Left forelimb (tissue), 1 donor: ENCODE data around the gene CARTPT.
A peak's percentile ranks its signal among the peaks of the same experiment; 100 is the strongest.

Source experiments
- DNase-seq: peaks from one replicate; pipeline ENCODE4 v3.0.0-alpha.2; 2018; ENCODE audit warnings: low spot score

CARTPT gene

GRCh38 chr5:71719063-71719964 is at the start of gene CARTPT:
Gene CARTPT, plus strand, starts transcription at chr5:71719275. Its CDS starts 19 bp downstream, at chr5:71719294.
- peak; percentile 71 for DNase-seq

GRCh38 chr5:71677977-71678376 is 41.1 kb upstream of the CARTPT start:
- DNase-seq = no peak

DNA sequence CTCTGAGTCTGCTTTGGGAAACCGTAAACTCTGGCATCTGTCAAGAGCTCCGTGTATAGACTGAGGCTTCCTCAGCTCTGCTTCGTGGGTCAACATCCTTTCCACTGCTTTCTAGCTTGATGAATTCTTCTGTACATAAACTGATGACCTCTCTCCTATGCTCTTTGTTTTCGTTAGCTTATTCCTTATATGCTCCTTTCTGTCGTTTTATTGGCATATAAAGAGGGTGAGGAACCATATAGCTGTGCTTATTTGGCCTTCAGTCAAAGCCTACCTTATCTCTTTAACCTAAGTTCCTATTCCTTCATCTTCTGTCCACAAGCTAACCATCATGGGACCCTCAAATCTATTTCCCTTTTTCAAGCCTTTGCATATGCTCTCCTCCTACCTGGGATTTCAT is 39.4 kb upstream of the CARTPT start:
- no peak for DNase-seq

DNA sequence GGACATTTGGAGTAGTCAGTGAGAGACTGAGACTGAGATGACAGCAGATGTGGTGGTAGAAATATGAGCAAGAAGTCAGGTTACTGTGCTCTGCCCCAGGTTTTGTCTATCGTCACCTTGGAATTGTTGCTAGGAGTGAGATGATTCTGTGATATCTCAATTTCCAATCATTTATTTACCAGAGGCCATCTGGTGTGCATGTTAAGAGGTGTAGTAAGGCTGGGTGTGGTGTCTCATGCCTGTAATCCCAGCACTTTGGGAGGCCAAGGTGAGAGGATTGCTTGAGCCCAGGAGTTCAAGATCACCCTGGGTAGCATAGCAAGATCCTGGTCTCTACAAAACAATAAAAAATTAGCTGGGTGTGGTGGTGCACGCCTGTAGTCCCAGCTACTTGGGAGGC is 38.6 kb upstream of the CARTPT start:
- DNase-seq = no peak

GRCh38 chr5:71681296-71681695 is 37.8 kb upstream of the CARTPT start:
- no peak for DNase-seq

GRCh38 chr5:71684309-71684708 is 34.8 kb upstream of the CARTPT start:
- DNase-seq = no peak

DNA sequence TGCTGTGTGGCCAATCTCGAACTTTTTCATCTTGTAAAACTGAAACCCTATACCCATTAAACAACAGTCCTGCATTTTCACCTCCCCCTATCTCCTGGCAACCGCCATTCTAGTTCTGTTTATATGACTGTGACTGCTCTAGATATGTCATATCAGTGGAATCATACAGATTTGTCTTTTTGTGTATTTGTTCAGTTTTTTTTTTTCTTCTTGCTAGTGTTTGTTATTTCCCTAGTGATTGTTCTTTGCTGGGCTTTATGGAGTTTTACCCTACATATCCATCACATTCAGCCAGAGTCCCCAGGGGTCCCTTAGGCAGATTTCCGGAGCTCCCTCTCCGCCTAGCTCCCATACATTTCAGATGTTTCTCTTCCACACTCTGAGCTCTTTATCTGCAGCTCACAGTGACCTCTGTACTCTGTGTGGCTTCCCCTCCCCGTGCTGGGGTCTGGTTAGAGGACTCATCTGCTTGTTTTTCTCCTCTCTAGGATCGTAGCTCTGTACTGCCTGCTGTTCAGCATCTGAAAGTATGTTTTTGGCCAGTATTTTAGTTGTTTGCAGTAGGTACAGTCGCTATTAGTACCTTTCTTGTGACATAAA is 25.1 kb upstream of the CARTPT start:
- no peak for DNase-seq

DNA sequence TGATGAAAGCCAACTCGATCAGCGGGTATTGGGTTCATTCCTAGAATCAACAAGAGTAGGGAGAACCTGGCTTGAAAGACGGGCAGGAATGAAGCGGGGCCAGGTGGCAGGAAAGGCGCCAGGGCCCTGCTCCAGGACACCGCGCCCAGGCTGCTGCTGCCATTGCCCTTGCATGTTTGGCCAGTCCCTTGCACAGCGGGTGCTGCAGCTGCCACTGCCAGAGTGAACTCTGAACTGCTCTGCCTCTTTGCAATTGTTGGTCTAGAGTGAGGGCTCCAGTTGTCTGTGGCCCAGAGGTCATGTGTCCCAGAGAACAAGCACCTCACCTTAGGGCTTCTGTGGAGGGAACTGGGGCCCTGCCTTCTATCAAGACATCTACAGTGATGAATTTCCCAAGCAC is 24.0 kb upstream of the CARTPT start:
- no peak for DNase-seq

- no peak for DNase-seq
Measured at GRCh38 chr5:71695595-71695994, 23.5 kb upstream of the CARTPT start.

DNA sequence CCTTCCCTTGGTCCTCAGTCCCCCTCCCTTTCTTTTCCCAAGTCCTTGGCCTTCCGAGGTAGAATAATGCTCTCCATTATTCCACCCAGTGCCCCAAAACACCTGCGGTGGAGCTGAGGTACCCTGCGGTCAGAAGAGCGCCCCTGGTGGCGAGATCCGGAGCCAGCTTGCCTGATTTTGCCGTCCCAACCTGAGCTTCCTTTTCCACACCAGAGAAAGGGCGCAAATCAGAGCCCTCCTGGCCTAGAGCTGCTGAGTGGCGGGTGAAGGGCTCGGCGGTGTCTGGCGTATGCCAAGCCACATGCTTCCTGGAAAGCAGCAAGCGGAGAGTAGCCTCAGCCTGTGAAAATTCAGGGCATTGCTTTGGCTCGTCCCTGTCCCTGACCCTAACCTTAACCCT is 21.1 kb upstream of the CARTPT start:
- no peak for DNase-seq

DNA sequence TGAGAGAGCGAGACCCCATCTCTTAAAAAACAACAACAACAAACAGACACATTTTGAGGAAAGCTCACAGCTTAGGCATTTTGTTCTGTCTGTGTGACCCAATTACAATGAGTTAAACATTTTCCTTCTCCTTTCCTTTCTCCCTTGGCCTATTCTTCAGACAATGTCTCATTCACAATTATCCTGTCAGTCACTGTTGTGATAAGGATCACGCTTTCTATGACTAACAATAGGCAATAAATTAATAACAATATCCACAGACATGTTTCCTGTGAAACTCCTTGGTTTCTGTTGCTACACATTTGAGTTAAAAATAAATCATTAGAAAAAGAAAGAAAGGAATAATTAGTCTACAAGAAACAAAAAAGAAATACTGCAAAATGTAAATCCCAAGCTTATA is 19.8 kb upstream of the CARTPT start:
- no peak for DNase-seq

- no peak for DNase-seq
Measured at GRCh38 chr5:71699751-71700150, 19.3 kb upstream of the CARTPT start.

GRCh38 chr5:71700803-71701202 is 18.3 kb upstream of the CARTPT start:
- no peak for DNase-seq

DNA sequence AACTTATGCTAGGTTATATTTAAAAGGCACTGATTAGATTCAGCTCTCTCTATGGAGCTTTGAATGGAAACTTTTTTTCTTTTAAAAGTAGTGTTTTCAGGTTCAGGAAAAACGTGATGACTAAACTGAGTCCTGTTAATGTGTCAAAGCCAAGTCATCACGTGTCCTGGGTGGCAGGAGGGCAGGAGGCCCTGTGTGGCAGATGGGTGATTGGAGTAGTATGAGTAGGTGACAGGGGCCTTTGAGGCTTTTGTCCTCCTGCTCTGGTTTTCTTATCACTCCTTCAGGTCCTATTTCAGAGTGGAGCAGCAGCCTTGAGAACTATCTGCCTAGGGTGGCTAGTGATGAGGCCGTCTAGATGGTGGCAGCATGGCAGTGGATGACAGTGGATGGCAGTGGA is 17.7 kb upstream of the CARTPT start:
- DNase-seq = no peak

- no peak for DNase-seq
Measured at GRCh38 chr5:71703941-71704340, 15.1 kb upstream of the CARTPT start.

- no peak for DNase-seq
Measured at GRCh38 chr5:71705421-71705820, 13.7 kb upstream of the CARTPT start.

GRCh38 chr5:71706906-71707305 is 12.2 kb upstream of the CARTPT start:
- DNase-seq = no peak

- DNase-seq = no peak
Measured at GRCh38 chr5:71711610-71712009, 7.5 kb upstream of the CARTPT start.

- DNase-seq = no peak
Measured at GRCh38 chr5:71714911-71715310, 4.2 kb upstream of the CARTPT start.

DNA sequence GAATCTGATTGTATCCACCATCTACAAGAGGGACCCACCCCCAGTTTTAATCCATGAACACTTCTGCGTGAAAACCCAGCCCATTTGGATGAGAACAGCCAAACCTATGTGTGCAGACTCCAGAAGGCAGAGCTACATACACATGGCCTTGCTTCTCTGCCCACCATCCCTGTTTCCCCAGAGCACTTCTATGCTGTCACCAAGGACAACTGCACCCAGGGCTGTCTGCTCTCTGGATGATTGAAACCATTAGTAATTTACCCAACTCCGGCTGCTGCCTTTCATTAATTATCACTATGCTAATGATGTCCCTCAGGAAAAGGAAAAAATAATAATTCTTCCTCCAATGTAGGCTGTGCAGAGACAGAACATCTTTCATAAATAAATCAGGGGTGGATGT is 8.9 kb downstream of the CARTPT start:
- DNase-seq = no peak

DNA sequence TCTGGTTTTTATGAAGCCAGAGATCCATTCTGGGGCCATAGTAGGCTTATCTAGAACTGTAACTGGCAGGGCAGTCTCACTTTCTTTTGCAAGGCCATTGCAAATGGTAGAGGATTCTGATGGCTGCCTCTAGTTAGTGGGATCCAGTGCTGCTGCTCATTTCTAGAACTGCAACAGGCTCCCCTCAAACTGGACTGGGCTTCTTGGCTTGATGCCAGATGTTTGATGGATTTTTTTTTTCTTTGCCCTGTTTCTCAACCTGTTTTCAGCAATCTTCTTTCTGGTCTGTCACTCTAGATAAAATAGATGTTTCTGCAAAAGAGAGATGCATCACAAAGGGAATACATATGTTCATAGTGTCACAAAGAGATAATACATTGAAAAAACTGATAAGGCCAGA is 11.9 kb downstream of the CARTPT start:
- no peak for DNase-seq

DNA sequence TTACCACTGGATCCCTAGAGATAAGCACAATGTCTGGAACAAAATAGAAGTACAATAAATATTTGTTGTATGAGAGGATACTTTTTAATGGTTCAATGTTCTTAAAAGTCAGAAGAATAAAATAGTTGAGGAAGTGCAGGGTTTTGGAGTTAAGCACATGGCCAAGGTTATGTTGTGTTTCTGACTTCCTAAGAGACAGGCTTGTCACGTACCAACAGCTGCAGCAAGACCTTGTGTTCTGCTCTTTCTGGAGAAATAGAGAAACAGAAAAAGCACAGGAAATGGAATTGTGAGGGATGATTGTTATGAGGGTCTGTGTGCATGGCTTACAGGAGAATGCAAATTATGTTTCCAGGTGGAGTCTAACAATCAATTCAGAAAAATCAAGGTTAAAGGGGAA is 12.9 kb downstream of the CARTPT start:
- no peak for DNase-seq

DNA sequence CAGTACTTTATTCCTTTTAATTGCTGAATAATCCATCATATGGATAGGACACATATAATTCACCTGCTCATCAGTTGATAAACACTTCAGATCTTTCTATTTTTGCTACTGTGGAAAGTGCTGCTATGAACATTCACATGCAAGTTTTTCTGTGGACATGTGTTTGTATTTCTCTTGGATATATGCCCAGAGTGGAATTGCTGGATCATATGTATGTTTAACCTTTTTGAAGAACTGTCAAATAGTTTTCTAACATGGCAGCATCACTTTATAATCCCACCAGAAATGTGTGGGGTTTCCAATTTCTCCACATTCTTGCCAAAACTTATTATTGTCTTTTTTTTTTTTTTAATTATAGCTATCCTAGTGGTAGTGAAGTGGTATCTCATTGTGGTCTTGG is 15.1 kb downstream of the CARTPT start:
- no peak for DNase-seq
